ENCODE results near the gene SLC9B1.
"Not testable (repeated sequence)": the region's sequence is repeated elsewhere in the genome, so short reads cannot be mapped to it uniquely, and the experiment has no call there.

SLC9B1 gene

GRCh38 chr4:102868153-102868780 lies 151.2 kb downstream of the SLC9B1 start:
- TF ChIP-seq, protein P1, sequence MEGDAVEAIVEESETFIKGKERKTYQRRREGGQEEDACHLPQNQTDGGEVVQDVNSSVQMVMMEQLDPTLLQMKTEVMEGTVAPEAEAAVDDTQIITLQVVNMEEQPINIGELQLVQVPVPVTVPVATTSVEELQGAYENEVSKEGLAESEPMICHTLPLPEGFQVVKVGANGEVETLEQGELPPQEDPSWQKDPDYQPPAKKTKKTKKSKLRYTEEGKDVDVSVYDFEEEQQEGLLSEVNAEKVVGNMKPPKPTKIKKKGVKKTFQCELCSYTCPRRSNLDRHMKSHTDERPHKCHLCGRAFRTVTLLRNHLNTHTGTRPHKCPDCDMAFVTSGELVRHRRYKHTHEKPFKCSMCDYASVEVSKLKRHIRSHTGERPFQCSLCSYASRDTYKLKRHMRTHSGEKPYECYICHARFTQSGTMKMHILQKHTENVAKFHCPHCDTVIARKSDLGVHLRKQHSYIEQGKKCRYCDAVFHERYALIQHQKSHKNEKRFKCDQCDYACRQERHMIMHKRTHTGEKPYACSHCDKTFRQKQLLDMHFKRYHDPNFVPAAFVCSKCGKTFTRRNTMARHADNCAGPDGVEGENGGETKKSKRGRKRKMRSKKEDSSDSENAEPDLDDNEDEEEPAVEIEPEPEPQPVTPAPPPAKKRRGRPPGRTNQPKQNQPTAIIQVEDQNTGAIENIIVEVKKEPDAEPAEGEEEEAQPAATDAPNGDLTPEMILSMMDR (conservative IDR thresholded peaks at IDR 0.05) = no peak

DNA sequence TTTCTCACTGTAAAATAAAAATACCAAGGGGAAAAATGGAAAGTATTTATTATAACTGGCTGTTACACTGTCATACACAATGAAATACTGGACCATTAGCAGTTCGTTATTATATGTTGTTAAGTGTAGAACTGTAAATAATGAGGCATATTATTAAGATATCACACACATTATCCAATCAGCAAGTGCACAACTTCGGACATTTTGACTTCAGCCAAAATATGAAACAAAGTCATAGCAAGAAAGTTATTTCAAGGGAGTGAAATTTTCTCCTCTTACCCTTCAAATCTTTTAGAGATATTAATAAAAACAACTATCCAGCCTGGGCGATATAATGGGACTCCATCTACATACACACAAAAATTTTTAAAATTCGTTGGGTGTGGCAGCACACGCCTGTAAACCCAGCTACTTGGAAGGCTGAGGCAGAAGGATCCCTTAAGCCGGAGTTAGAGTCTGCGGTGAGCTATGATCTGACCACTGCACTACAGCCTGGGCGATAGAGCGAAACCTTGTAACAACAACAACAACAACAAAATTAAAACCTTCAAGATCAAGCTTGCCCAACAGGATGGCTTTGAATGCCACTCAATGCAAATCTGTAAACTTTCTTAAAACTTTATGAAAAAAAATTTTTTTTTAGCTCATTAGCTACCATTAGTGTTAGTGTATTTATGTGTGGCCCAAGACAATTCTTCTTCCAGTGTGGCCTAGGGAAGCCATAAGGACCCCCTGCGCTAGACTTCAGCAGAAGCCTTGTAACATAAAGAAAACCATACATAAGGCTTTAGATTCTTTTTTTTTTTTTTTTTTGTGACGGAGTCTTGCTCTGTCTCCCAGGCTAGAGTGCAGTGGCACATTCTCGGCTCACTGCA lies 152.0 kb downstream of the SLC9B1 start:
- TF ChIP-seq, protein P1 (conservative IDR thresholded peaks at IDR 0.05) = no peak
- H3K27ac ChIP-seq = peak overlapping the region; percentile 87

More at GRCh38 chr4:102868153-102868780, 151.2 kb downstream of the SLC9B1 start:
- peak overlapping the region; percentile 87 for H3K27ac ChIP-seq

DNA sequence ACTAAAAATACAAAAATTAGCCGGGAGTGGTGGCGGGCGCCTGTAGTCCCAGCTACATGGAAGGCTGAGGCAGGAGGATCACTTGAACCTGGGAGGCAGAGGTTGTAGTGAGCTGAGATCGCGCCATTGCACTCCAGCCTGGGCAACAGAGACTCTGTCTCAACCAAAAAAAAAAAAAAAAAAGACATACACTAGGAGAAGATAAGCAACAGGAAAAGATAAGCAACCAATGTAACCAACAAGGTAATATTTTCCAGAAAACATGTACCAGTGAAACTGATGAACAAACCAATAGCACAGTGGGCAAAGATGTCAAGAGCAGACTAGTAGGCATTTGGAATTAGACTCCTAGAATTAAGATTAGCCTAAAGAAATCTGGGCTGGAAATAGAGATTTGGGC lies 154.2 kb downstream of the SLC9B1 start:
- not testable (repeated sequence) for H3K27ac ChIP-seq

GRCh38 chr4:102862747-102863146 lies 156.8 kb downstream of the SLC9B1 start:
- H3K27ac ChIP-seq = no peak overlapping the region
- TF ChIP-seq, protein P1 (conservative IDR thresholded peaks at IDR 0.05) = no peak

- TF ChIP-seq, protein P1 (conservative IDR thresholded peaks at IDR 0.05) = no peak
- no peak overlapping the region for H3K27ac ChIP-seq
These were observed 157.5 kb downstream of the SLC9B1 start for GRCh38 chr4:102862016-102862415.

DNA sequence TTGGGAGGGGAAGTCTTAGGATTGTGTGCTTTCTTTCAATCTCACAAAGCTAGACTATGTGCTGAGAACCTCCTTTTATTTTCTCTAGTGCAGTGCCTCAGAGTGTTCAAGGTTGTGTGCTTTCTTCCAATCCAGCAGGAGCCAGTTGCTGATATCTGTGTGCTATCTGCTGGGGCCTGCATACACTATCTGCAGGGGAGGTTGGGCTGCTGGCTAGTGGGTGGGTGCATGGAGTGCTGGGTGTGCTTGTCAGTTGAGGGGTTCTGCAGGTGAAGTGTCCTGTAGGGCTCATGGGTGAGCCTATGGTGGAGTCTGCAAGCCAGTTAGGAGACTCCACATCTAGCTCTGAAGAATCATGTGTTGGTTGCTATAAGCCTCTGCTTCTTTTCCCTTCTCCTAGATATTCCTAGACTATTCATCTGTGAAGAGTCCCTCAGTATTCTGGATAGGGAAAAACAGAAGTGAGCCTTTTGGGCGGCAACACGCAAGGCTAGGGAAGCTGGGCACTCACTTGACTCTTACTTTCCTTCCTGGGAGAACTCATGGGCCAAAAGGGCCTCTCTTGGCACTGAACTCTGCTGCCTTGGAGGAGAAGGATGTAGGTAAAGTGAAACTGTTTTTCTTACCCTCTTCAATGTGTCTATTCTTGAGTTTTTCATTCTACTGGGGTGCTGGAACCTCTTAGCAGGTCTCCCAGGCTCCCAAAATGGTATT lies 158.7 kb downstream of the SLC9B1 start:
- H3K27ac ChIP-seq = no peak overlapping the region
- TF ChIP-seq, protein P1 (conservative IDR thresholded peaks at IDR 0.05) = no peak

GRCh38 chr4:102858828-102859464 lies 160.6 kb downstream of the SLC9B1 start:
- TF ChIP-seq, protein P1 (conservative IDR thresholded peaks at IDR 0.05) = no peak
- no peak overlapping the region for H3K27ac ChIP-seq

Measured in VCaP (cell line).